Renal cortical epithelial cell (primary cell): ENCODE measurements around the gene PRKRA. TPM values are rescaled to one million over a fixed set of nuclear protein-coding genes. Genes with fewer than 3 reads are reported as not detected.
"Not testable (repeated sequence)": the region's sequence is repeated elsewhere in the genome, so short reads cannot be mapped to it uniquely, and the experiment has no call there.

Source experiments
- DNase-seq: peaks from one replicate; pipeline ENCODE4 v3.0.0-alpha.2; 2011; ENCODE audit warnings: low read depth
- total RNA-seq: library from RNA; depleted of rRNA; stranded (reverse); fragments of >200 nt; gene quantifications from 2 replicates; pipeline ENCODE4 v1.2.3, GENCODE V29; 2014

Gene PRKRA
- total RNA-seq, 1 donor from 2014 or later = 63.4 TPM

DNA sequence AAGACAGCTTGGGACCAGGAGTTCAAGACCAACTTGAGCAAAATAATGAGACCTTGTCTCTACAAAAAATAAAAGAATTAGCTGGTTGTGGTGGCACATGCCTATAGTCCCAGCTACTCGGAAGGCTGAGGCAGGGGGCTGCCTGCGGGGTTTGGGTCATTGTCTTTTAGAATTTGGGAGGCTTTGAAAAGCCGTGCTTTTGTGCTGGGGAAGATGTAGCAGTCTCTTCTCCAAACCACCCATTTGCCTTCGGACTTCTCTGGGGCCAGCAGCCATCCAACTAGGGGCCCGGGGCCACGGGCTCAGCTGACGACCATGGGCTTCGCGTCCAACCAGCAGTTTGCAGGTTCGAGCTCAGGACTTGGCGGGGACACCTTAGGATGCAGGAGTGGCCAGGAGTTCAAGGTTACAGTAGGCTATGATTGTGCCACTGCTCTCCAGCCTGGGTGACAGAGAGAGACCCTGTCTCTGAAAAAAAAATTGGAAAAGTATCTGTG lies 6.5 kb upstream of the PRKRA start:
- no peak for DNase-seq

DNA sequence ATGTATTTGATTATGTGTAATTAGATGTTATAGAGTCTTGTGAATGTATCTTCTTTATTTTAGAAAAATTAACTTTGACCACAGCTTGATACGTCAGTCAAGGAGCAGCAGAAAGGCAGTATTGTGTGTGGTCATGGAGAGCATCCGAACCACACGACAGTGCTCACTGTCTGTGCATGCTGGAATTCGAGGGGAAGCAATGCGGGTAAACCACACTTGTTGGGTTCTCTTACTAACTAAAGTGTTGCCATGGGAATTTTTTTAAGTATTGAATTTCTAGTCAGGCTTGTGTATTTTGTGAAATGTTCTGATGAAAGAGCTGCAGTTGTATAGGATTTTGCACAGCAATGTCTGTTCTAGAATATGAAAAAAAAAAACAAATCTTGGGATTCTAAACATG lies 5.0 kb upstream of the PRKRA start:
- no peak for DNase-seq

DNA sequence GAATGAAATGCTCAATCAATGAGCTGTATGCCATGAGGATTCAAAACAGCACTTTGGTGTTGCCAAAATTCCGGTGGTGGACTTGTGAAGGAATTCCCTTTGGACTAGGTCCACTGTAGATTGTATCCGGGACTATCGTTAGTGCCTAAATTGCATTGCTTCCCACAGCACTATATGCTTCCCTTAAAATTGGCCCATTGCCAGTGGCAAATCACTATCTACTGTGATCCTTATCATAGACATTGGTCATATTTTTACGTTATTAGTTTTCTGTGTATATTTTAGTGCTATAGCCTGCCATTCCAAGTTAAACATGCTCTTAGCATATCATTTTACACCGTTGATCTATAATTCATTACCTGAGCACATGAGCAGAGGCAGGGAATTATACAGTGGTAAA lies 1.9 kb upstream of the PRKRA start:
- DNase-seq = no peak

DNA sequence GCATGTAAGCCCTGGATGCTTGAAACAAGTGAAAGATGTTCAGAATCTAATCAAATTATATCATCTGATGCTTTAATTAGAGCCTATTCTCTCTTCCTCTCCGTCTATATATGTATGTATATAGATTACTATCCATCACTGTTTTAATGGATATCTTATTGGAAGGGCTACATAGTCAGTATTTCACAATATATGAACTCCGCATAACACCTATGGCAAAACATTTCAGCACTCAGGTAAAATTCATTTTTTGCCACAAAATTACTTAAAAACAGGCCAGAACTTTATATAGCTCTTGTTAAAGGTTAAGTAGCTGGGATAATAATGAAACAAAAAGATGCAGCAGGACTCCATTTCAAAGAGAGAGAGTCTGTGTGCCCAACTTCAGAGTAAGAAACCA lies 1.4 kb upstream of the PRKRA start:
- DNase-seq = no peak

DNA sequence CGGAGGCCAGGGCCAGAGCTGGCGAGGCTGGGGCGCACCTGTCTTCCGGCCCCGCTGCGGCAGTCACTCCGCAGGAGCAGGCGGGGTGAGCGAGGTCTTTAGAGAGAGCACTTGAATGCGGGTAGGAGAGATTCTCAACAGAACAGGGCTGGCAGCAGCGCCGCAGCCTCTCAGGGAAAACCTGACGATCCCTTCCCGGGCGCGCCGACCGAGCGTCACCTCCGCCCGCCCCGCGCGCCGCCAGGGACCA lies 526 bp downstream of the PRKRA start:
- DNase-seq = no peak

DNA sequence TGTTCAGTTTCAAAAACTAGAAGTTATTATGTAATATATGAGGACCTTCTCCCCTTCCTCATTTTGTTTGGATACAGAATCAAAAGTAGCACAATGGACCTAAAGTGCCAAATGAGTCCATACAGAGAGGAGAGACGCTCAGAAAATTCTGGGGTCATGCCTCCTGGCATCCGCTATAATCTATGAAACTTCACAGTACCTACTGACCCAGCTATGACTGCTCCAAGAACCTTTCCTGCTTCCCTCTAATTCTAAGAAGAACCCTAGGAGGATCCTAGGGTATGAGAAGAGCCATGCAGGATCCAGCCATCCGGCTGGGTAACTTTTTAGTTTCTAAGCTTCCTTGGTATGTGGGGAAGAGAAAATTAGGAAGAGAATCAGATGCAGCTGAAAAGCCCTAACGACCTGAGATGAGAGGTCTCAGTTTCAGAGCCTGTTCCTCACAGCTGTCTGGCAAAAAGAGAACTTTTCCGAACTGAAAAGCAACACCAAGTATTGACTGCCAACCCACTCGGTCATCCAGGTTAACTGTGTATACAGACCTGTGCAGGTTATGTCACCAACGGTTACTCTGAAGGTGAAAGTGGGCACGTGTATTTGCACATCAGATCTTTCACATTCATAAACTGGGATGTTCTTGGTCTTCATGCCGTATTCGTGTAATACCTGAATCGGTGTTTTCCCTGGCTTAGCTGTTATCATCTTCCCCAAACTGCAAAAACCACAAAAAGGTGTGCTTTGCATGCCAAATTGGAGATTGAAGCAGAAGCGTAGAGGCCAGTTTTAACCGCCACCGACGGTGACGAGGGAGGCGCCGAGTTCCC lies 1.1 kb downstream of the PRKRA start:
- DNase-seq = peak; percentile 19

DNA sequence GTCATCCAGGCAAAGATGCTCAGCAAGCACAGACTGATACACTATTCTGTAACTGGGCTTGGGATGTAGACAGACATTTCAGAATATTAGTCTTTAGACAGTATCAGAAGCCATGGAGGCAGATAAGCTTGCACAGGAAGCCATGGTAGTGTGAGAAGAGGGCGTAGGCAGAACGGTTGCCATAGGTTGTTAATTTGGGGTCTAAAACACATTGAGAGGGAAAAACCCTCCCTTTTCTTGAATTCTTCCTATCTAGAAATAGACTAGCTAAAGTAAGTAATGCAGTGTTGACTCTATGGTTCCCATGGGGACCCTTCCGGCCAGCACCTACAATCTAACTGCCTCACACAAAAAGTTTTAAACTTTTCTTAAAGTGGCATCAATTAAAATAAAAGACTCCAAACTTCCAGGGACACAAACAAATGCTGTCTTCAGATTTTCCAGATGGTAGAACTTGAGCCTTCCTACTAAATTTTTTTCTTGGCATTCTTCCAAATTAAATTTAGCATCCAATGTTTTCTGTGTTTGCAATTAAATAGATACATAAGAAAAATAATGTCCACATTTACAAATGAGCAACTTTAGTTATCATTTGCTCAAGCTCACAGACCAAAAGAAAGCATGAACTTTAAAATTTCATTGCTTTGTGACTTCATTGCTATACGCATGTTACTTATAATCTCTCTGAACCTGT lies 1.9 kb downstream of the PRKRA start:
- DNase-seq = no peak

DNA sequence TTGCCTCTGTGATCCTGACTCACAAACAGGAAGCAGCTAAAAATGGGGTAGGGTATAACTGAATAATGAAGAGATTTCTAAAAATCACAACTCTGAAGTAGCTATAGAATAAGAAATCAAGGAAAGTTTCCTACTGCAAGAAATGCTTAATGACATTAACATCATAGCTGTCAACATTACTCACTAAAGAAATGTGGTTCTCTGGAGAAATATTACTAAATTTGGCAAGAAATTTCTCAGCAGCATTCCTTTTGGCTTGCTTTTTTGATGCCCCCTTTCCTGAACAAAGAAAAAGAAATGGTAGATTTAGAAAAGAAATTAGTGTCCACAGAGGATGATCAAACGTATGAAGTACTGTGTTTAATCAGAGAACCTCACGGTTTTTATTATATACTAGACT lies 9.5 kb downstream of the PRKRA start:
- DNase-seq = no peak

DNA sequence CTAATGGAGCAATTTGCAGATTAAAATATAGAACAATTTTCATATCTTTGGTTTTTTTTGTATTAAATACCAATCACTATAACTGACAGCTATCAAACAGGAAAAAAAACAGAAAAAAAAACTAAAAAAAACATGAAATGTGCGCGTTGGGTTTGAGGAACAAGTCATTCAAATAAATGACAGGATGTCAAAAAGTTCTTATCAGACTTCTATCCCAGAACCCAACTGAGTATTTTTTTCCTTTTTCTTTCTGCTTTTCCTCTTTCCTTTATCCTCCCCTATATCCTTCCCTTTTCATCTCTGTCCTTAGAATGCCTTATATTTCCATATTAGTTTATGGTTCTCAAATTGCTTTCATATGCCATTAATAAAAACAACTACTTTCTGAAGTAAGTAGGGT lies 14.3 kb downstream of the PRKRA start:
- DNase-seq = no peak

DNA sequence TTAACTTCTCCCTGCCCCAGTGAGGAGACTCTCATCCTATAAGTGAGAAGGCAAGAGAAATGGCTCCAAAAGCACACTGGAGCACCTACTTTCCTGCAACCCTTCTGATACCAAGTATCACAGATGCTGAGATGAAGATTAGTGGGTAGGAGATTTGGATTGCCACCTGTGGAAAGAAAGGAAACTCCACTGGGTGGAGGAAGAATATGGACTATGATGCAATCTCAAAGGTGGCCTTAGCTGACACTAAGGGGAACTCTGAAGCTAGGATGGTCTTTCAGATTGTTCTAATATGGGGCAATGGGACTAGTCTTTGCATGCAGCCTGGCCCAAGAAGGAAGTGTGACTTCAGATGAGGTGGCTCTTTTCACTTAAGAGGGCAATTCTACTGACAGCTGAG lies 21.6 kb downstream of the PRKRA start:
- DNase-seq = no peak

DNA sequence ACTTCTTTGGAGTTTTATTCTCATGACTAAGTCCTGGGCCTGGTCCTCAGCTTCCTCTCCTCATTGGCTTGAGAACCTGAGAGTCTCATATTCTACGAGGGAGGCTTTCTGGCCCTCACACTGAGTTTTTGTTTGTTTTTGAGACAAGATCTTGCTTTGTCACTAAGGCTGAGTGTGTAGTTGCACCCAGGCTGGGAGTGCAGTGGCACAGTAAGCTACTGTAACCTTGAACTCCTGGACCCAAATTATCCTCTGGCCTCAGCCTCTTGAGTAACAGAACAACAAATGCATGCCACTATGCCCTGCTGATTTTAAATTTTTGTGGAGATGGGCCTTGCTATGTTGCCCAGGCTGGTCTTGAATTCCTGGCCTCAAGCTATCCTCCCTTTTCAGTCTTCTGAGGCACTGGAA lies 22.6 kb downstream of the PRKRA start:
- DNase-seq = no peak

DNA sequence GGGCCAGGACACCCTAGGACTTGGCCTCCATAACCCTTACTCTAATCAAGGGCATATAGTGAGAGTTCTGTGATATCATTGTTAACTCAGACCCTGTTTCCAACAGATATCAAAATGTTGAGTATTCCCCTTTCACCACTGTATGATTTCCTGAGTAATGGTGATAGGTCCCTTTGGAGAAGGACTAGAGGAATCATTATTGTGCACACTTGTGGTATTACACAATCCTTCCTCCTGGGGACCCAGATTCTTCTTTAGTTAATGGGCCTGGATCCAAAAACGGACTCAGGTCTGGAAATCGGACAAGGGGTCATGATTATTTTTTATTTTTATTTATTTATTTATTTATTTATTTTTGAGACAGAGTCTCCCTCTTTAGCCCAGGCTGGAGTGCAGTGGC lies 23.5 kb downstream of the PRKRA start:
- no peak for DNase-seq

DNA sequence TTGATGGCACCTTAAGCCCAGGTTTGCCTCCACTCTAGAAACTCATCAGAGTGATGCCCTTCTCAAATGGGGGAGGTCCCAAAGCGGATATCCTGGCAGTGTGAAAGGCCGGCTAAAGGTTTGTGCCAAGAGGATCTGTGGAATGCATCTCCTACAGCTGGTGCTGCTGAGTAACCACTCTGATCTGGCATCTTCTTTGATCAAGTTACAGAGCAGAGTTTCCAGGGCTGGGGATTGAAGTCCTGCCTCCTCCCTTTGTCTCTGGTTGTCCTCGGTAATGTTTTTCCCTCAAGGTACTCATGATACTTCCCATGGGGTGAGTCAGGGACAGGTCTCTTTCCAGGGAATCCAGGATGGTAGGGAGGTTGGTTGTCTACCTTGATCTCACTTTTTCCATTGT lies 24.6 kb downstream of the PRKRA start:
- no peak for DNase-seq

DNA sequence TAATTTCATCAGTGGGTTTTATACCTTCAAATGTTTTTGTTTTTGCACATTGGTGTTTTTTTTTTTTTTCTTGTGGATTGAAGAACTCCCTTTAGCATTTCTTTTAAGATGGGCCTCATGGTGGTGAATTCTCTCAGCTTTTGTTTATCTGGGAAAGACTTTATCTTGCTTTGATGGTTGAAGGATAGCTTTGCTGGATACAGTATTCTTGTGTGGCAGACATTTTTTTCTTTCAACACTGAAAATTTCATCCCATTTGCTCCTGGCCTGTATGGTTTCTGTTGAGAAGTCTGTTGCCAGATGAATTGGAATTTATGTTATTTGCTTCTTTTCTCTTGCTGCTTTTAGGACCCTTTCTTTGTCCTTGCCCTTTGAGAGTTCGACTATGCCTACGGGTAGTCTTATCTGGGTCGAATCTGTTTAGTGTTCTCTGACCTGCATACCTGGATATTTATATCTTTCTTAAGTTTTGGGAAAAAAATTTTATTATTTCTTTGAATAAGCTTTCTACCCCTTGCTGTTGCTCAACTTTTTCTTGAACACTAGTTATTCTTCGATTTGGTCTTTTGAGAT lies 25.6 kb downstream of the PRKRA start:
- DNase-seq = no peak

DNA sequence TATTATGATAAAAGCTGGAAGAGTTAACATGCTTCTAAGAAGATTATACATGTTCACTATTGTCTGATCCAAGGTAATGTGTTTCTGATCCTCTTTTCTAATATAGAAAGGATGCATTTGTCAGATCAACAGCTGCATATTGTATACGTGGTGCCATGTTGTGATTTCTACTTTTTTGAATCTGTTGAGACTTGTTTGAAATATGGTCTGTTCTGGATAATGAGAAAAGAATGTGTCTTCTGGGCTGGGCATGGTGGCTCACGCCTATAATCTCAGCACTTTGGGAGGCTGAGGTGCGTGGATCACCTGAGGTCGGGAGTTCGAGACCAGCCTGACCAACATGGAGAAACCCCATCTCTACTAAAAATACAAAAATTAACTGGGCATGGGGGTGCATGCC lies 27.2 kb downstream of the PRKRA start:
- not testable (repeated sequence) for DNase-seq

DNA sequence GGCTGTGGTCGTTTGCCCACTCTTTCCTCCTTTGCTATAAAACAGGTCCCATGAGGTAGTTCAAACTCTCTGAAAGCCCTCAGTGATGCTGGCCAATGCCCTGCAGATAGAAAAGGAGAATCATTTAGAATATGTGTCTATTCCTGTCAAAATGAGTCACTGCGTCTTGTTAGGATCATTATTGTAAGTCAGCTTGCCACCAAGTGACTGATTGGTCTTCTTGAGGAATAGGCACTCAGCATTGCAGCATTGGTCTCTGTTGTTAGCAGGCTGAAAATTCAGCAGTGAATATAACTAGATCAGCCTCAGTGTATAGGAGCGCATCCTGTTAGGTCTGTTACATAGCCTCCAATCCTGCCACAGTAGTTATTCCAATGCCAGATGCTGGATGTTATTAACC lies 28.9 kb downstream of the PRKRA start:
- no peak for DNase-seq

DNA sequence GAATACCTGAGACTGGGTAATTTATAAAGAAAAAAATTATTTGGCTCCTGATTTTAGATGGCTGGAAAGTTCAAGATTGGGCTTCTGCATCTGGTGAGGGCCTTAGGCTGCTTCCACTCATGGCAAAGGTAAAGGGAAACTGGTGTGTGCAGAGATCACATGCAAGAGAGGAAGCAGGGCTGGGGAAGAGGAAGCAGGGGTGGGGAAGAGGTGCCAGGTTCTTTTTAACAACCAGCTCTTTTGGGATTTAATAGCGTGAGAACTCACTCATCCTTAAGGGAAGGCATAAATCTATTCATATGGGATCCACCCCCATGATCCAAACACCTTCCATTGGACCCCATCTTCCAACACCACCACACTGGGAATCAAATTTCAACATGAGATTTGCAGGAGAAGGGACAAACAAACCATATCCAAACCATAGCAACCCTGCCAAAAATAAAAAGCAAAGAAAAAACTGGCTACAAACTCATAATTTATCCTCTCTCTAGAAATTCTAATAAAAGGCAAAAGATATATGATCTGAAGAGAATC lies 30.4 kb downstream of the PRKRA start:
- DNase-seq = no peak

DNA sequence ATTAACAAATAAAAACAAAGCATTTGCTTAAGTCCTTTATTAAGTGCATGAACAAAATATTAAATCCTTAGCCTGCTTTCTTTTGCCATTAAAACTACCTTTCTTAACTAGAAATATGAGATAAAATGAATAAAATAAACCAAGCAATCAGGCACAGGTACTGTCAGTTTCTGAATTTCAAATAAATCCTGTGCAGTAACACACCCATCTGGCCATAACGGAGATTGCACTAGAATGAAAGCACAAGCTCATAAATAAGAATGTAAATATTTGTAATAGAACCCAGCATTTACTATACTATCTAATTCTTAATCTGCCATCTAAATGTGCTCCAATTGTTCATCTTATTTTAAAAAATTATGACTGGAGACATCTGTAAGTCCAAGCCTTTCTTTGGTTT lies 31.9 kb downstream of the PRKRA start:
- peak; percentile 26 for DNase-seq

DNA sequence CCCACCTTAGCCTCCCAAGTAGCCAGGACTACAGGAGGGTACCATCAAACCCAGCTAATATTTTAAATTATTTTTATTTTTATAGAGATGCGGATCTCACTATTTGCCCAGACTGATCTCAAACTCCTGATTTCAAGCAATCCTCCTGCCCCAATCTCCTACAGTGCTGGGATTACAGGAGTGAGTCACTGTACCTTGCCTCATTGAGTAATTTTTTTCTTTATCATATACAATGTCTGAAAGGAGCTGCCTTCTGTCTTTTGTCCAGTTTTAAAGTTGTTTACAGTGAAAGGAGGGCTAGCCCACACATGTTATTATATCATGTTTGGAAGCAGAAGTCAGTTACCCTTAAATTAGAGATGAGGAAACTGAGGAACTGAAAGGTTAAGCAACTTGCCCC lies 32.5 kb downstream of the PRKRA start:
- peak; percentile 11 for DNase-seq

DNA sequence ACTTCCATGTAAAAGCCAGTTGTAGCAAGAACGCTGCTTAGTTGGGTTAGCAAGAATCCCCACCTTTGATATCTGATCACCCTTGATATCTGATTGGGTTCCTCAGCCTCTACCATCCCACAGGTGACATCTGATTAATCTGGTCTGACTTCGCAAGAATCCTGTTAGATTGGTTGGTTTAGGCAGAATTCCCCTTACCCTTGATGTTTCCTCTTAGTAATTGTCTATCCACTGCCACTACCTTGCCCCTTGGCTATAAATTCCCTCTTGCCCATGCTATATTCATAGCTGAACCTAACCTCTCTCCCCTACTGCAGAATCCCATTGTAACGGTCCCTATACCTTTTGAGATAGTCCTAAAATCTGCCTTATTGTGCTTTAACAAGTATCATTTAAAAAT lies 33.1 kb downstream of the PRKRA start:
- no peak for DNase-seq

DNA sequence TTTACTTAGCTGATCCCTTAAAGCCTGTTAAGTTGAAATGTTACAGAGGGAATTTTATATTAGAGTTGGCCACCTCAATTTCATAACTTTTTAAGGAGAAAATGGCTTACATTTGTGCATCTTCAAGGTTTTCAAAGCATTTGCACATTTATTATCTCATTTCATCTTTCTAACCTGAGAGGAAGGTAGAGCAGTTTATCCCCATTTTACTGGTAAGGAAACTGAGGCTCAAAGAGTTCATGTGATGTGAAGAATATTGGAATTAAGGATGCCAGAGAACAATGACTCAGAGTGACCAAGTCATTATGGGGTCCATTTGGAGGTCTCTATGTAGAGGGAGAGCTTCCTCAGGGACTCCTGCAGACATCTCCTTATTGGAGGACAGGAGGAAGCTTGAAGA lies 35.0 kb downstream of the PRKRA start:
- DNase-seq = no peak

DNA sequence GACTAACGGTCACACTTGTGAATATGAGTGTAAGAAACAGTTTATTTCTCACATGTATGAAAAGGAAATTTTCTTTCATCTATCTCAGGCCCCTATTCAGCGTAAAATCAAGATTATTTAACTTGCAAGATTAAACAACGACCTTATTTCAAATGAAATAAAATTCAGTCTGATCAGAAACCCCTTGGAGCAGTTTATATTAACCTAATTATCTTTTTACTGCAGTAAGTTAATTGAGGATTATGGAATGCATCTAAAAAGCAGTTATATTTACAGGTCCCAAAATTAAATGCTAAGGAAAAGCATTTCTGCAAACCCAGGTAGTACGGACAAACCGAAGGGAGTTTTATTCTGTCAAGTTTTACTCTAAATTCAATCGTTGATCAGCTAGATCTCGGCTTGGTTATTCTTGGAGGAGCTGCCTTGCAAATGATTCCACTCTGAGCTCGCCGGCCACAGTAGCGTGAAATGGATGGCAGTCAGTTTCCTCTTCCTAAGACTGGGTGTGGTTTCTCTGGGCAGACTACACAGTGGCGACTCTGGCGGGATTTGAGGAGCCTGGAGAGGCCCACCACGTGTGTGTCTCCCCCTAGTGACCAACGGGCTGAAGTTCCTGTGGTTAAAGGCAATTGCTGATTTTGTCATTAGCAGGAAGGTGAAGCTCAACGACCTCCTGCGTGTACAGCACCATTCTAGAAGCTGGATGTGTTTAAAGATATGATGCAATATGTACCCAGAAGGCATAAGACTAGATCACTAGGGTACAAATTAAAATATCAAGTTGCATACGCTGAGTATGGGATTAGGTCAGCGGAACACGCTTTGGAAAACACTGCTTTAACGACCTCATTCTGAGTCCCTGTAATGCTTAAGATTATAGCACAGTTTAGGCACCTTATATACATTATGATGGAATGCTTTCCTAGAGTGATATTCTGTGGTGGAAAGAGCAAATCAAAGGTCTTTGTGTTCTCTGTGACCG lies 36.4 kb downstream of the PRKRA start:
- DNase-seq = peak; percentile 92
